GM18499 (cell line): ENCODE measurements around the gene PTMS.

Experiments used
- ATAC-seq: cut with Tn5 transposase; IDR thresholded peaks from one replicate; pipeline ENCODE4 v1.9.1; 2021; ENCODE audit warnings: moderate number of reproducible peaks; ENCODE audit not compliant: insufficient read depth, unreplicated experiment

Gene PTMS

DNA sequence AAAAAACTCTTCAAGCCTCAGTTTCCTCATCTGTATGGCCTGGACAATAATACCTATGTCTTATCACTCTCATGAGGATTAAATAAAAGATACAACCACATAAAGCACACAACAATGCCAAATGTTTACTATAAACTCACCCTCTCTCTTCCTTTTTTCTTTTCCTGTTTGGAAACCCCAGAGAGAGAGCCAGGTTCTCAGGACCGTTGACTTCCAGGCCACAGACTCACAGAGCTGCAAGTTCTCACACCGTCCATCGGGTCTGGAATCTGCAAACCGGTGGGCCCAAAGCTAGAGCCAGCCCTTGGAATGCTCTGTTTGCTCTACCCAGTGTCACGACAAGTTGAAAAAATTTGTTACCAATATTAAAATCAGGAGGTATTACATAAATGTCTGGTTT, 18.6 kb downstream of the PTMS start:
- no peak for ATAC-seq

GRCh38 chr12:6786416-6787094, 20.4 kb downstream of the PTMS start:
- ATAC-seq, result no peak

DNA sequence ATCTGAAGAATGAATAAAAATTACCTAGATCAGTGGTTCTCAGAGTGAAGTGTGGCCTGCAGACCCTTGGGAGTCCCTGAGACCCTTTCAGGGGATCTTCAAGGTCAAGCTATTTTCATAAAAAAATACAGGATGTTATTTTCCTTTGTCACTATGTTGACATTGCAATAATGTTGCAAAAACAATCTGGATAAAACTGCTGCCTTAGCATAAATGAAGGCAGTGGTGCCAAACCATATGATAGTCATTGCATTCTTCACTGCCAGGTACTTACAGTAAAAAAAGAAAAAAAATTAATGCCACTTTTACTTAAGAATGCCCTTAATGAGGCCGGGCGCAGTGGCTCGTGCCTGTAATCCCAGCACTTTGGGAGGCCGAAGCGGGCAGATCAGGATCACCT, 21.1 kb downstream of the PTMS start:
- ATAC-seq, result no peak

- no peak for ATAC-seq
Observed at GRCh38 chr12:6788972-6789924, 23.1 kb downstream of the PTMS start, which contains the start of gene CD4. Gene CD4, plus strand, starts transcription at chr12:6789528. Its CDS starts 10,611 bp downstream, at chr12:6800139.

- ATAC-seq, result no peak
Observed at GRCh38 chr12:6790496-6791150, 24.5 kb downstream of the PTMS start.

GRCh38 chr12:6791931-6792520, 25.9 kb downstream of the PTMS start:
- ATAC-seq, result no peak

- no peak for ATAC-seq
Observed at GRCh38 chr12:6792522-6793201, 26.5 kb downstream of the PTMS start.

DNA sequence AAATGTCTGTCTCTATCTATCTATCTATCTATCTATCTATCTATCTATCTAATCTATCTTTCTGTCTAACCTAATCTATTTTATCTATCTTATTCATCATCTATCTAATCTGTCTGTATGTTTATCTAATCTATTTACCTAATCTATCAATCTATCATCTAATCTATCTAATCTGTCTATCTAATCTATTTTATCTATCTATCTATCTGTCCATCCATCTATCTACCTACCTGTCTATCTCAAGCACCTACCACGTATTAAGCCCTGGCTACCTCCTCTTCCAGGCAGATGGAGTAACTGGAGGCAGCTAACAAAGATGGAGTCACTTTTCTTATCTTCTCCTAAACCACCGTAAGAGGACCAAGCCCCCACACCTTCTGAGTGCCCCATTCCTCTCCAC, 28.9 kb downstream of the PTMS start:
- no peak for ATAC-seq

- no peak for ATAC-seq
Observed at GRCh38 chr12:6796576-6796975, 30.4 kb downstream of the PTMS start.

GRCh38 chr12:6799147-6799546, 33.0 kb downstream of the PTMS start:
- ATAC-seq, result no peak

DNA sequence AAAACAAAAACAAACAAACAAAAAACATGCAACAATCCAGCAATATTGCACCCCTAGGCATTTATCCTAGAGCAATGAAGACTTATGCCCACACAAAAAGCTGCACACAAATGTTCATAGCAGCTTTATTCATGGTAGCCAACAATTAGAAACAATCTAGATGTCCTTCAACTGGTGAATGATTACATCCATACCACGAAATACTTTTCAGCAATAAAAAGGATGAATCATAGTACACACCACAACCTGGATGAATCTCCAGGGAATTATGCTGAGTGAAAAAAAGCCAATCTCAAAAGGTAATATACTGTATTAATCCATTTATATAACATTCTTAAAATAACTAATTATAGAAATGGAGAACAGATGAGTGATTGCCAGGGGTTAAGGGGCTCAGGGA, 41.0 kb downstream of the PTMS start:
- no peak for ATAC-seq

DNA sequence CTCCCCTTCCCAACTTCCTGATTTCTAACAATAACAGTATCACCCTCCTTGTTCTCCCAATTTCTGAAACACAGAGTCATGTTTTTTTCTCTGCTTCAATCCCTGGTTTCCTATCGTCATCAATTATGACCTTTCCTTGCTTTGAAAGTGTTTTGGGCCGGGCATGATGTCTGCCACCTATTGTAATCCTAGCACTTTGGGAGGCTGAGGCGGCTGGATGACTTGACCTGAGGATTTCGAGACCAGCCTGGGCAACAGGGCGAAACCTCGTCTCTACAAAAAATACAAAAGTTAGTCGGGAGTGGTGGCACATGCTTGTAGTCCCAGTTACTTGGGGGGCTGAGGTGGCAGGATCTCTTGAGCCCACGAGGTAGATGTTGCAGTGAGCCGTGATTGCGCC, 42.9 kb downstream of the PTMS start:
- no peak for ATAC-seq

DNA sequence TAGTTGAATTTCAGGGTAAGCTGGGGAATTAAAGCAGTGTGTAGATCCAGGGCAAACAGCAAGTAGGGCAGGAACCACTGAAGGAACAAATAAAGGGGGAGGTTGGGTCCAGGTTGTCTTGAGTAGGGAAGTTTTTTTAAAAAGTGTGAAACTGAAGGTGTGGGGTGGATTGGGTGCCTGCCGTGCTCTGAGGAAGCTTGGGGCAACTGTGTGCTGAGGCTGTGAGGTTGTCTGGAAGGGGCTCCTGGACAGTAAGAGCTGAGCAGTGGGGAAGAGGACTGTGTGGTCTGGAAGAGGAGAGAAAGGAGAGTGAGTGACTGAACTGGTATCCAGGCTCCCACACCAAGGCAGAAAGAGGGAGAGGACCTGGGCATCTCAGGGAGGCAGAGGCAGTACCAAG, 44.6 kb downstream of the PTMS start:
- ATAC-seq, result no peak

DNA sequence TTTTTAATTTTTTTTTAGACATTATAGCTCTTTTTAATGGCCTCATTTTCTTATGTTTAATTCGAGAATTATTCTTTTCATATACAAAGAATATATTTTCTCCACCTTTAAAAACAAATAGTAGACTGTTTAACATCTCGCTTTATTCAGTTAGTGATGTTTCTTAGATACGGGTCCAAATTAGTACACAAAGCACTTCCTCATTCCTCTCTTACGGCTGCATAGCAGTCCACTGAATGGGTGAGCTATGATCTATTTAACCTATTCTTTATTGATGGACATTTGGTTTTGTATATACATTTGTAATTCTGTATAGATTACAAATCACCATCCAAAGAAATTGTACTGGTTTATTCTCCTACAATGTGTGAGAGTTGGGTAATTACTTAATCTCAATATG, 47.2 kb downstream of the PTMS start:
- ATAC-seq, result no peak

DNA sequence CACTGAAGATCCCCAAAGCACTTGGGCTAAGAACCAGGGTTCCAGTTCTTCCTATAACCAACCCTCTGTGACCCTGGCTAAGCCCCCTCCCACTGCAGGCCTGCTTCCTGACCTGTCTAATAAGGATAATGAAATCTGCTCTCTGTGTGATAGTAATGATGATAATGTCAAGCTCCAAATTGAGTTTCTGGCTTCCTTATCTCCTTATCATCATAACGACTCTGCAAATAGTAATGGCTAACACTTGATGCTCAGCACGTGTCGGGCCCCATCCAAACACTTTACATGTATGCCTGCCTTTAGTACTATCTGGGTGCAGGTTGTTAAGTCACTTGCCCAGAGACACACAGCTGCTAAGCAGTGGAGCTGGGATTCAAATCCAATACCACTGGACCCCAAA, 50.4 kb downstream of the PTMS start:
- no peak for ATAC-seq

DNA sequence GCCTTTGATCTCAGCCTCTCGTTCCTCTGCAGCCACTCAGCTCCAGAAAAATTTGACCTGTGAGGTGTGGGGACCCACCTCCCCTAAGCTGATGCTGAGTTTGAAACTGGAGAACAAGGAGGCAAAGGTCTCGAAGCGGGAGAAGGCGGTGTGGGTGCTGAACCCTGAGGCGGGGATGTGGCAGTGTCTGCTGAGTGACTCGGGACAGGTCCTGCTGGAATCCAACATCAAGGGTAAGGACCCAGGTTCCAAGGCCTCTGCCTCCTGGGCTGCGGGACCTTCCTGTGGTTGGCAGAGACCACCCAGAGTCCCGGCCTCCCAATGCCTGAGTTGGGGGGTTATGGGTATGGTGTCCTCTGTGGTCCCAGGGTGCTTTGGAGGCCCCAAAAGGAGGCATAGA, 50.9 kb downstream of the PTMS start:
- ATAC-seq, result no peak

DNA sequence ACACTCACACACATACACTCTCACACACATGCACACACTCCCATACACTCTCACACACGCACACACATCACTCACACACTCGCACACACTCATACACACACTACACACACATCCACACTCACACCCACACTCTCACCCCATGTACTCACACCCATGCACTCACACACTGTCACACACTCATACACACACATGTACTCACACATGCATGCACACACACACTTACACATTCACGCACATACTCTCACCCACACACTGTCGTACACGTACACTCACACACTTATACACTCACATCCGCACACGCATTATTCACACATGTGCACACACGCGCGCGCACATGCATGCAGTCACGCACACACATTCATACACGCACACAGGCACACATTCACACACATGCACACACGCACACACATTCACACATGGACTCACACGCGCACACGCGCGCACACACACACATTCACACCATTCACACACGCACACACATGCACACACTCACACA, 51.5 kb downstream of the PTMS start:
- no peak for ATAC-seq

DNA sequence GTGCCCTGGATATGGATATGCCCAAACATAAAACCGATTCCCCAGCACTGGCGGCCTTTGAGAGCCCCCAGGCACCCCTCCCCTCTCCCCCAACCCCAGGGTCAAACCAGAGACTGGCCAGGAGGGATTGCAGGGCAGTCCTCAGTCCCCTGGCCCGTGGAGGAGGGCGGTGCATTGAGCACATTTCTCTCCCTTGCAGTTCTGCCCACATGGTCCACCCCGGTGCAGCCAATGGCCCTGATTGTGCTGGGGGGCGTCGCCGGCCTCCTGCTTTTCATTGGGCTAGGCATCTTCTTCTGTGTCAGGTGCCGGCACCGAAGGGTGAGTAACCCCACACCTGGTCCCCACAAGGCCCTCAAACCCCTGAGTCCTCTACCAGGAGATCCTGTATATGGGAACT, 52.1 kb downstream of the PTMS start:
- no peak for ATAC-seq

DNA sequence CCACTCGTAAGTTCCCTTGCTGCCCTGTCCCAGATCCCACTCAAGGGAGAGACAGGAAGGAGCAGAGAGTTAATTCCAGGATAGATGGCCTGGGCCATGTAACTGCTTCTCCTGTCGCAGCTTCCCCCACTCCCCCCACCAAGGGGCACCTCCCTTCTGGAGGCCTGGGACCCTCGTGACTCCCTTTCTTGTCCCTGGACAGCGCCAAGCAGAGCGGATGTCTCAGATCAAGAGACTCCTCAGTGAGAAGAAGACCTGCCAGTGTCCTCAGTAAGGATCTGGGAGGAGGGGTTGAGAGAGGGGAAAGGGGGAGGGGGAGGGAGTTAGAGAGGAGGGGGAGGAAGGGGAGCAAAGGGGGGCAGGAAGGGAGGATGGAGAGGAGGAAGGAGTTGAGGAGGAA, 52.5 kb downstream of the PTMS start:
- ATAC-seq, result no peak
